CD14-positive monocyte (primary cell): Measurements from ENCODE around the gene GALNT17. TPM values are rescaled to one million over a fixed set of nuclear protein-coding genes. Genes with fewer than 3 reads are reported as not detected.

Source experiments
- DNase-seq, 3 donors: peaks; one replicate each; pipeline ENCODE4 v3.0.0-alpha.2; 2011 to 2022
- H2AFZ ChIP-seq: 2 replicates; pipeline ENCODE4 v1.6.0; 2012; ENCODE audit warnings: mild to moderate bottlenecking, low read depth, low read length, inconsistent platforms; ENCODE audit not compliant: insufficient read depth, poor library complexity, severe bottlenecking
- H3K27ac ChIP-seq, 2 donors: 1 replicate in 1 of 2; 2 replicates in 1 of 2; pipeline ENCODE4 v1.5.1; 2012 to 2013; ENCODE audit warnings: low read length in 2 of 2, control low read depth in 1 of 2, inconsistent platforms in 1 of 2, low read depth in 1 of 2, mild to moderate bottlenecking in 1 of 2
- H3K27me3 ChIP-seq, 2 donors: one replicate each; pipeline versions ENCODE4 v1.6.0 to v1.6.1; 2011 to 2013; ENCODE audit warnings: low read length in 2 of 2; ENCODE audit not compliant: control insufficient read depth in 2 of 2, insufficient read depth in 2 of 2
- H3K36me3 ChIP-seq, 2 donors: replicated peaks in 1 of 2; 1 replicate in 1 of 2; 2 replicates in 1 of 2; pipeline versions ENCODE4 v1.5.1 to v1.6.1; 2012 to 2013; ENCODE audit warnings: low read length in 2 of 2, control low read depth in 1 of 2, inconsistent platforms in 1 of 2, mild to moderate bottlenecking in 1 of 2; ENCODE audit not compliant: insufficient read depth in 2 of 2, control insufficient read depth in 1 of 2
- H3K4me1 ChIP-seq, 2 donors: 1 replicate in 1 of 2; 2 replicates in 1 of 2; pipeline versions ENCODE4 v1.5.1 to v1.6.1; 2012 to 2013; ENCODE audit warnings: low read length in 2 of 2, control low read depth in 1 of 2, inconsistent platforms in 1 of 2, mild to moderate bottlenecking in 1 of 2, moderate library complexity in 1 of 2; ENCODE audit not compliant: insufficient read depth in 2 of 2, control insufficient read depth in 1 of 2
- H3K4me2 ChIP-seq: replicated peaks from 2 replicates; pipeline ENCODE3; 2012; ENCODE audit warnings: low read length, moderate library complexity, mild to moderate bottlenecking; ENCODE audit not compliant: poor library complexity, severe bottlenecking; ENCODE audit errors: extremely low read depth
- H3K4me3 ChIP-seq, 3 experiments: fragments of 200-600 bp in 1 of 3; sonication (generic) in 1 of 3; replicated peaks in 1 of 3; 1 replicate in 2 of 3; 2 replicates in 1 of 3; pipeline ENCODE4 v1.5.1; 2011 to 2013; ENCODE audit warnings: low read length in 3 of 3, mild to moderate bottlenecking in 3 of 3, control low read depth in 2 of 3, low read depth in 2 of 3, inconsistent platforms in 1 of 3, moderate library complexity in 1 of 3
- H3K79me2 ChIP-seq: 2 replicates; pipeline ENCODE4 v1.6.0; 2012; ENCODE audit warnings: mild to moderate bottlenecking, control low read depth, inconsistent platforms, low read length, moderate library complexity; ENCODE audit not compliant: insufficient read depth
- H3K9ac ChIP-seq: 2 replicates; pipeline ENCODE4 v1.6.0; 2017; ENCODE audit warnings: low read length, mild to moderate bottlenecking; ENCODE audit not compliant: insufficient read depth, poor library complexity, severe bottlenecking
- H3K9me3 ChIP-seq, 2 donors: replicated peaks in 1 of 2; 1 replicate in 1 of 2; 2 replicates in 1 of 2; pipeline versions ENCODE4 v1.5.1 to v1.6.1; 2012 to 2013; ENCODE audit warnings: low read length in 2 of 2, control low read depth in 1 of 2; ENCODE audit not compliant: control insufficient read depth in 1 of 2, insufficient read depth in 1 of 2
- H4K20me1 ChIP-seq: 2 replicates; pipeline ENCODE4 v1.6.0; 2012; ENCODE audit warnings: mild to moderate bottlenecking, low read length, control low read depth, moderate library complexity; ENCODE audit not compliant: insufficient read depth
- H3K27ac Mint-ChIP-seq, 7 donors: one replicate each; pipeline ENCODE4 v1.8.0; 2020; ENCODE audit warnings: mild to moderate bottlenecking in 7 of 7, mixed read lengths in 7 of 7, moderate library complexity in 6 of 7, inconsistent platforms in 2 of 7
- H3K27me3 Mint-ChIP-seq, 3 donors: one replicate each; pipeline ENCODE4 v1.8.0; 2021 to 2022; ENCODE audit warnings: low read depth in 3 of 3, mild to moderate bottlenecking in 3 of 3, mixed read lengths in 3 of 3, moderate library complexity in 3 of 3, inconsistent platforms in 1 of 3
- H3K36me3 Mint-ChIP-seq, 2 donors: one replicate each; pipeline ENCODE4 v1.8.0; 2020; ENCODE audit warnings: mixed read lengths in 2 of 2, inconsistent platforms in 1 of 2, mild to moderate bottlenecking in 1 of 2
- H3K4me1 Mint-ChIP-seq: one replicate; pipeline ENCODE4 v1.8.0; 2020; ENCODE audit warnings: mild to moderate bottlenecking, mixed read lengths
- H3K4me3 Mint-ChIP-seq, 2 donors: one replicate each; pipeline ENCODE4 v1.8.0; 2020; ENCODE audit warnings: mild to moderate bottlenecking in 2 of 2, mixed read lengths in 2 of 2, moderate library complexity in 1 of 2
- H3K9me3 Mint-ChIP-seq, 7 donors: one replicate each; pipeline ENCODE4 v1.8.0; 2020 to 2022; ENCODE audit warnings: mixed read lengths in 7 of 7, mild to moderate bottlenecking in 6 of 7, moderate library complexity in 6 of 7, inconsistent platforms in 2 of 7
- WGBS: methylation state at CpG from one replicate; pipeline ENCODE4 v1.1.5; 2013; ENCODE audit warnings: missing lambda C conversion rate; ENCODE audit not compliant: insufficient coverage; 5-methylcytosine and 5-hydroxymethylcytosine counted together
- intact Hi-C, 2 donors: fragments of 100-400 bp; cut with micrococcal nuclease; formaldehyde crosslinking; loops; one replicate each; pipeline versions ENCODE4 v1.15.0 to v1.15.1; 2023
- polyA plus RNA-seq, 3 donors: library from polyadenylated mRNA; depleted of rRNA in 1 of 3; unstranded in 2 of 3; stranded (reverse) in 1 of 3; fragments of 300-500 nt in 2 of 3; fragments of >200 nt in 1 of 3; fragmentation: Illumina TruSeq in 2 of 3; gene quantifications; 1 replicate in 2 of 3; 2 replicates in 1 of 3; pipeline ENCODE4 v1.2.3, GENCODE V29; 2012 to 2021
- TF ChIP-seq, protein P1 (sequence below): fragments of 200-600 bp; IDR thresholded peaks from one replicate; pipeline ENCODE4 v1.8.0; 2022; ENCODE audit warnings: antibody characterized with exemption, mild to moderate bottlenecking

The GALNT17 gene
- polyA plus RNA-seq, 3 donors: not detected

DNA sequence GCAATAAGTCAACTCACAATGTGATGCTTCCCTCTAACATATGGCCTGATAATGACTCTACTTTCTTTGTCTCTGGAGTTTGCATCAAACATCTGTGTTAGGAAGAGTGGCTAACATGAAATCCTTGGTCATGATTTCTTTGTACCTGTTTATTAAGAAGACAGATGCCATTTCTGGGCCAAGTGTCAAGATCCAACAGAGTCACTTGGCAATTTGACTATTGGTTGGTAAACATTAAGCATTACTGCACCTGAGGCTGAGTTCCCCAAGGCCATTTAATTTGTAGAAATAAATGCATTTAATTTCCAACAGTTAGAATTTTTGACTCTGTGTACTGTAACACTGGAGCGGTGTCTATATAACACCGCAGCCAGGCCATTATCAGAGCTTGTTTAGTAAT lies 403.7 kb downstream of the GALNT17 start:
- H3K27ac ChIP-seq: no peak overlapping the region
- peaks cover 13 to 29% (median 16%) of the 10 kb centered on the region in 7 donors for H3K9me3 Mint-ChIP-seq
- TF ChIP-seq, protein P1, sequence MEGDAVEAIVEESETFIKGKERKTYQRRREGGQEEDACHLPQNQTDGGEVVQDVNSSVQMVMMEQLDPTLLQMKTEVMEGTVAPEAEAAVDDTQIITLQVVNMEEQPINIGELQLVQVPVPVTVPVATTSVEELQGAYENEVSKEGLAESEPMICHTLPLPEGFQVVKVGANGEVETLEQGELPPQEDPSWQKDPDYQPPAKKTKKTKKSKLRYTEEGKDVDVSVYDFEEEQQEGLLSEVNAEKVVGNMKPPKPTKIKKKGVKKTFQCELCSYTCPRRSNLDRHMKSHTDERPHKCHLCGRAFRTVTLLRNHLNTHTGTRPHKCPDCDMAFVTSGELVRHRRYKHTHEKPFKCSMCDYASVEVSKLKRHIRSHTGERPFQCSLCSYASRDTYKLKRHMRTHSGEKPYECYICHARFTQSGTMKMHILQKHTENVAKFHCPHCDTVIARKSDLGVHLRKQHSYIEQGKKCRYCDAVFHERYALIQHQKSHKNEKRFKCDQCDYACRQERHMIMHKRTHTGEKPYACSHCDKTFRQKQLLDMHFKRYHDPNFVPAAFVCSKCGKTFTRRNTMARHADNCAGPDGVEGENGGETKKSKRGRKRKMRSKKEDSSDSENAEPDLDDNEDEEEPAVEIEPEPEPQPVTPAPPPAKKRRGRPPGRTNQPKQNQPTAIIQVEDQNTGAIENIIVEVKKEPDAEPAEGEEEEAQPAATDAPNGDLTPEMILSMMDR: no peak
- no peak overlapping the region for H3K27ac Mint-ChIP-seq
- H3K4me1 Mint-ChIP-seq: no peaks in the 10 kb centered on the region
- no peak overlapping the region for H3K4me2 ChIP-seq
- no peaks in the 10 kb centered on the region for H3K27me3 Mint-ChIP-seq
- no peak overlapping the region for H3K4me3 Mint-ChIP-seq
- DNase-seq: no peak
- intact Hi-C loops: no loop called here
- WGBS: 100% methylated on average over 2 of the region's 2 CpGs
- no peak overlapping the region for H2AFZ ChIP-seq
- no peaks in the 10 kb centered on the region for H3K79me2 ChIP-seq
- no peaks in the 10 kb centered on the region for H4K20me1 ChIP-seq
- H3K36me3 ChIP-seq: no peaks in the 10 kb centered on the region
- no peak overlapping the region for H3K9ac ChIP-seq
- no peak overlapping the region for H3K4me3 ChIP-seq
- no peaks in the 10 kb centered on the region for H3K36me3 Mint-ChIP-seq
- no peaks in the 10 kb centered on the region for H3K4me1 ChIP-seq
- peaks cover 14 to 26% of the 10 kb centered on the region in 2 donors for H3K9me3 ChIP-seq
- H3K27me3 ChIP-seq: no peaks in the 10 kb centered on the region

DNA sequence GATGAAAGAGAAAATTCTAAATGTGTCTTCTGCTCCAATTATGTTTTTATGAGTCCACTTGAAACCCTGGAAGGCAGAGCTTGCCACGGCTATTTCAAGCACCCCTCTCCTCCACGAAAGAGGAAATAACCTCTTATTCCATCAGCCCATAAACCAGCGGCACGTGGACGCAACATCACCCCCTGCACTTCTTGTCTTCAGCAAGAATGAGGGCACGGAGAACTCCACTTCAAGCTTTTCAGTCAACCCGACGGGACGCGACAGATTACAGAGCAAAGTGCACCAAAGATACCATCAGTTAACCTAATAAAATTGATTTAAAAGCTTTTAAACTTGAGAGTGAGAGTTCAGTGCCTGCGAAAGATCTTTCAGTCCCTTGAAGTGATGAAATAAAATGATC lies 406.3 kb downstream of the GALNT17 start:
- no peaks in the 10 kb centered on the region for H3K27me3 ChIP-seq
- H3K4me1 ChIP-seq: no peaks in the 10 kb centered on the region
- intact Hi-C loops: no loop called here
- H3K4me1 Mint-ChIP-seq: no peaks in the 10 kb centered on the region
- peaks cover 11 to 22% of the 10 kb centered on the region in 2 donors for H3K9me3 ChIP-seq
- no peak overlapping the region for H3K4me2 ChIP-seq
- no peaks in the 10 kb centered on the region for H3K36me3 ChIP-seq
- H3K27ac ChIP-seq: no peak overlapping the region
- TF ChIP-seq, protein P1: no peak
- no peaks in the 10 kb centered on the region for H3K36me3 Mint-ChIP-seq
- H2AFZ ChIP-seq: no peak overlapping the region
- H3K9me3 Mint-ChIP-seq: peaks cover 9 to 31% (median 16%) of the 10 kb centered on the region in 7 donors
- H3K79me2 ChIP-seq: no peaks in the 10 kb centered on the region
- no peak overlapping the region for H3K9ac ChIP-seq
- H3K4me3 ChIP-seq: no peak overlapping the region
- no peak overlapping the region for H3K27ac Mint-ChIP-seq
- no peaks in the 10 kb centered on the region for H4K20me1 ChIP-seq
- no peak overlapping the region for H3K4me3 Mint-ChIP-seq
- no peaks in the 10 kb centered on the region for H3K27me3 Mint-ChIP-seq
- DNase-seq: no peak
- 27% methylated on average over 10 of the region's 11 CpGs for WGBS
